ENCODE measurements around the gene CSNK1E.
A peak's percentile ranks its signal among the peaks of the same experiment; 100 is the strongest.

CSNK1E gene

DNA sequence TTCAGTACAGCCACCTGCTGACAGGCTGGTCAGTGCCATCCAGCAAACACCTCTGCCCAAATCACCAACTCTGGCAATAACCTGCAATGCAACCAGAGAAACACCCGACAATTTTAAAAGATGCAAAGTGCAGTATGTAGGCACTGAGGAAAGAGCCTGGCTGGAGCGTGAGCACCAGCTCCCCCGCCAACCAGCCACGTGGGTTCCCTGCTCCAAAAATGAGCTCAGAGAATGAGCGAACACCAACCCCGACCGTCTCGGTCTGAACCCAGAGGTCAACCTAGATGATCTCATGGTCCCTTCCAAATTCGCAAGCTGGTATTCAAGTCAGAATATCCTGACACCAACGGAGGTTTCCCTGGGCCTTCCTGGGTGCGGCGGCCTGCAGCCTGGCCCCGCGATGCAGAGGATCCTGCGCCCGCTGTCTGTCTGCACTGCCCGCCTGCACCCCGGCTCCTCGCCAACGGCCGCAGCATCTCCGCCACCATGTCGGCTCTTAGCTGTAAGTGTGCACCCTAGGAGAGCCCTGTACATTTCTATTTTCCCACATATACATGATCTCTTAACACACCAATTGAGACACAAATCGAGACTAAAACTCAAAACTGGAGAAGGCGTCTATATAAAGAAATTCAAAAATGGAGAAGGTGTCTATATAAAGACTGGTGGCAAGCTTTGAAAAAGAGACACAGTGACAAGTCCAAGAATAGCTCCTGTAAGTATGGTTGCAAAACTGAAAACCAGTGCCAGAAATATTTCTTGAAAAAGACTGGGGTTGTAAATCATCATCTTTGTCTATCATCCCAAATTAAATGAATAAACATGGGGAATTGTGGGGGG lies 67.2 kb downstream of the CSNK1E start:
- DNase-seq (ENCODE audit: low spot score): no peak

DNA sequence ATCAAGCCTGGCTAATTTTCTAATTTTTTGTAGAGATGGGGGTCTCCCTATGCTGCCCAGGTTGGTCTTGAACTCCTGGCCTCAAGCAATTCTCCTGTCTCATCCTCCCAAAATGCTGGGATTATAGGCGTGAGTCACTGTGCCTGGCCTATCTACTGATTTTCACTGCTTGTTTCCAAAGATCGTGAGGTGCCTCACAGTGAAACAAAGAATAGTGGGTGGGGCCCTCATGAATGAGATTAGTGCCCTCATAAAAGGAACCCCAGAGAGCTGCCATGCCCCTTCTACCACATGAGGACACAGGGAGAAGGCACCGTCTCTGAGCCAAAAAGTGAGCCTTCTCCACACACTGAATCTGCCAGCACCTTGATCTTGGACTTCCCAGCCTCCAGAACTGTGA lies 67.9 kb downstream of the CSNK1E start:
- no peak for DNase-seq (ENCODE audit: low spot score)

DNA sequence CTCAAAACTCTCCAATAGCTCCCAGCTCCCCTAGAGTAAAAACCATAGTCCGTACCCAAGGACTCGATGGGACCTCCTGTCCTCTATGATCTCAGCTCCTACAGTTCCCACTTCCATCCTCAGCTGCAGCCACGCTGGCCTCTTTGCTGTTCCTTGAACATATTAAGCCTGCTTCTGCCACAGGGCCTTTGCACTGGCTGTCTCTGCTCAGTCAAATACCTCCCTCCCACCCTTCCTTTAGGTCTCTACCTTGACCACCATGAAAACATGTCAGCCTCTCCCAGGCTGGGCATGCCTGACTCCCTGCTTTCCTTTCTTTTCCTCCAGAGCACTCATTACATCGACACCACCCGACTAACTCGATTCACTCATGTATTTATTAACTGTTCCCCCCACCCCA lies 69.0 kb downstream of the CSNK1E start:
- DNase-seq (ENCODE audit: low spot score): no peak

DNA sequence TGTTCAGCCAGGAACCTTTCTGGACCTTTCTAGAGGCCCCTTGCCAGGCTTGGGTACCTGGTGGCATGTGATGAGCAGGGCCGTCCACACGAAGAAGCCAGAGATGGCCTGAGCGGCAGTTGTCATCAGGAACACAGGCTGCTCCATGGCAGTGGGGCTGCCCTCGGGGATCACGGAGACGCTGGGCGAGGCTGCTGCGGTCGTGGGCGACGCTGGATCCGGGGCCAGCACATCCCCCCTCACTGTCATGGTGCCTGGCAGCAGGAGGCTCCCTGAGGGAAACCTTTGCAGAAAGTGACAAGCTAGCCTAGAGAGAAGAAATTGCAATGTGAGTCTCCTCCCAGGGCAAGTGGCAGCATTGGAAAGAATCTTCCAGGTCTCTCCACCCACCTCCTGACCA lies 69.5 kb downstream of the CSNK1E start:
- DNase-seq (ENCODE audit: low spot score): no peak

DNA sequence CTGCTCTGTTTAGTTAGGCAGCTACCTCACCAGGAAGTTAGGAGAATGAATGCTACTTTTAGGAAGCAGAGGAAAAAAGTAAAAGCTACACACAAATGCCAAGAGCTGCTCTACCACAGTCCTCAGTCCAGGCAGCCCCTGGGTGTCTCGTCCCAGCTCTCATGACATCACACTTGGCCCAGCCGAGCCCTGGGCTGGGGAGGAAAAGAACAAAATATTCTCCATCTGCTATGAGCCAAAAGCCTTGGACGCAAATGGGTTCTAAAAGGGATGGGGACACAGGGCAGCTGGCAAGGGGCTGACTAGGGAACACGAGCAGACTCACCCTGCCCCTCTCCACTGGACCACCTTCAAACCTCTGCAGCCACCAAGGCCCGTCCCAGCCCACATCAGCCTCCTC lies 70.5 kb downstream of the CSNK1E start:
- peak; percentile 89 for DNase-seq (ENCODE audit: low spot score)

DNA sequence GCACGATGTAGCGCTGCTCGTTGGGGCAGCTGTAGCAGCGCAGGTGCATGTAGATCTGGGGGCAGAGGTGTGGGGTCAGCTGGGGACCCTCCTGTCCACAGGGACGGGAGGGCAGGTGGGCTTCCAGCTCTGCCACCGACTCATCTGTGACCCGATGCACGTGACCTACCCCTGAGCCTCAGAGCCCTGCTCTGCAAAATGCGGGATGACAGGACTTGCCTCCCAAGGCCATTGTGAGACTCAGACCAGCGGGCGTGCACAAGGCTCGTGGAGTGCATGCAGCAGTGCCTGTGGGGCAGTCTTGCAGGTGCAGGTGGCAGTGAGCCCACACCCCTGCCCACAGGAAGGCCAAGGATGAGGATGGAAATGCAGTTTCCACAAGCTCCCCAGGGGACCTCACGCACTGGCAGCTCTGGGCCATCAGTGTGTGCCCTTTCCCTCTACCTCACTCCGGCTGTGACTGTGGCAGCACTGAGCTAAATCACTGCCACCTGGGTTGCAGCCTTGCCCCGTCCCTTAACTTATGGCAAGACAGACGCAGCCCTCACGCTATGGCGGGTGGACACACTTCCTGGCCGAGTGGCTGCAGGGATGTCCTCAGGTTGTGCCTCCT lies 71.1 kb downstream of the CSNK1E start:
- no peak for DNase-seq (ENCODE audit: low spot score)

DNA sequence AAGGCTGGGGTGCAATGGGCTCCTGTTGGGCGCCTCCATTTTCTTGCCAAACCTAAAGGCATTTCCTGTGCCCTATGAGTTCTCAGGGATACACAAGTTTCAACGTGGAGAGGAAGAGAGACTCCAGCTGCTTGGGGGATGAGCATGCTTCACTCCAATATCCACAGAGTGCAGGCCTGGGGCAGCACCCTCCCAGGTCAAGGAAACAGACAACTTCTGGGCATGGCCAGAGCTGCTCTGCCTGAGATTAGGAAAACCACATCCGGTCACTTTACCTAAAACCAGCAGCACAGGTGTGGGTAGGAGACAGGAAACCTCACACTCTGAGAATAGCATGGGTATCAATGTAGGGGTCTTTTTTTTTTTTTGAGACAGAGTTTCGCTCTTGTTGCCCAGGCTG lies 73.1 kb downstream of the CSNK1E start:
- no peak for DNase-seq (ENCODE audit: low spot score)

DNA sequence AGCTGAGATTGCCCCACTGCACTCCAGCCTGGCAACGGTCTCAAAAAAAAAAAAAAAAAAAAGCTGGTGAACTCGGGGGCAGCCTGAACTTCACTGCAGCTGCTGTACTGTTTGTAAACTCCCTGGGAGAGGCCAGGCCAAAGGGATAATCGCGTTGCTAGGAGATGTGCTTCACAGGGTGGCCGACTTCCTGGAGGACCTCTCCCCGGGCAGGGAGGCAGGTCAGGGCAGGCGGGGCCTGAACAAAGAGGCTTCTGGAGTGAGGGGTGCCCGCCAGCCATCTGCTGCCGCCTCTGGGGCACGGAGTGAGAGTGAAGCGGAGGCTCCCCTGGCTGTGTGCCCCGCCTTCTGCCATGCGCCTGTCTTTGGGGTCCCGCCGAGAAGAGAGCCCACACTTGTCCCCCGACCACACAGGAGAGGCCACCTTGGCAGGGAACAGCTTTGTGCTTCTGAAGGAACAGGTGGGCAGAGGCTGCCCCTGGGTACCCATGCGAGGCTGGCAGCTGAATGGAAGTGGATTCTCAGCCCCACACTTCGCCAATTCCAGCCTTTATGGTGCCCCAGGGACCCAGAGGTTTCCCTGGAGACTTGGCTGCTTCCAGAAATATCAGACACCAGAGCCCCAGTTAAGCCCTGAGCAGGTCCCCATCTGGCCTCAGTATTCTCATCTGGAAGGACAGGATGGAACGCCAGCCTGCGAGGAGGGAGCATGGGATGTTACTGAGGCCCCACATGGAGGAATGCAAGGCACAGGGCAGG lies 74.0 kb downstream of the CSNK1E start:
- DNase-seq (ENCODE audit: low spot score): peak; percentile 68

DNA sequence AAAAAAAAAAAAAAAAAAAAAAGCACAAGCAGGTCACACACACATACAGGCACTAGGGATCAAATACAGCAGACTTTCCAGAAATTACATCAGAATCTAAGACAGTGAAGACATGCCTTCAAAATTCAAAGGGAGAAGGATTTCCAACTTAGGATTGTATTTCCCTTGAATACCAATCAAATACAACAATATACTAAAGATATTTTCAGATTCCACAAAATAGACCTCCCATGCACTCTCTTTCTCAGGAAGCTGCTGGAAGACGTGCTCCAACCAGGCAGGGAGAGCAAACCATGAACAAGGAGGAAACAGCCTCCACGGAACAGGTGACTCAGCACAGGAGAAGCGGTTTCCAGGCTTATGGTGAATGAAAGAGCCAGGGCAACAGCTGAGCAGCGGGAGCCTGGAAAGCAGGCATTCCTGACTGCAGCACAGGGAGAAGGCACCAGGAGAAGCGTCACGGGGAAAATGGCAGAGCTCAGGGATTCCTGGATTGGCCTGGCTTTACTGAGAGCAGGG lies 76.4 kb downstream of the CSNK1E start:
- DNase-seq (ENCODE audit: low spot score): peak; percentile 45
